OCI-LY1 (cell line): ENCODE measurements around the gene PAX3.

Experiments used
- H2AFZ ChIP-seq: fragments of 200-600 bp; sonication (generic), shearing (Covaris generic); 2 replicates; pipeline ENCODE4 v1.6.0; 2014; ENCODE audit warnings: antibody characterized with exemption, mild to moderate bottlenecking, low read length
- H3F3A ChIP-seq: fragments of 200-600 bp; sonication (generic), shearing (Covaris generic); 2 replicates; pipeline ENCODE4 v1.6.0; 2014; ENCODE audit warnings: mild to moderate bottlenecking, antibody characterized with exemption, low read length, moderate library complexity; ENCODE audit not compliant: insufficient read depth
- H3K27ac ChIP-seq: fragments of 200-600 bp; sonication (generic); 2 replicates; pipeline ENCODE4 v1.5.1; 2014; ENCODE audit warnings: low read length, mixed run types, mild to moderate bottlenecking, low read depth; ENCODE audit not compliant: poor library complexity, severe bottlenecking
- H3K27me3 ChIP-seq: fragments of 200-600 bp; sonication (generic); 2 replicates; pipeline ENCODE4 v1.6.0; 2014; ENCODE audit warnings: antibody characterized with exemption, mild to moderate bottlenecking, low read length, moderate library complexity; ENCODE audit not compliant: insufficient read depth
- H3K36me3 ChIP-seq: fragments of 200-600 bp; sonication (generic); 2 replicates; pipeline ENCODE4 v1.6.1; 2014; ENCODE audit warnings: mild to moderate bottlenecking, antibody characterized with exemption, low read length, moderate library complexity, mixed read lengths; ENCODE audit not compliant: insufficient read depth
- H3K4me1 ChIP-seq: fragments of 200-600 bp; sonication (generic); 2 replicates; pipeline ENCODE4 v1.5.1; 2014; ENCODE audit warnings: mild to moderate bottlenecking, low read length, moderate library complexity; ENCODE audit not compliant: insufficient read depth, severe bottlenecking
- H3K4me2 ChIP-seq: fragments of 200-600 bp; sonication (generic), shearing (Covaris generic); 2 replicates; pipeline ENCODE4 v1.6.1; 2014; ENCODE audit warnings: low read length
- H3K4me3 ChIP-seq: fragments of 200-600 bp; sonication (generic); 2 replicates; pipeline ENCODE4 v1.5.1; 2014; ENCODE audit warnings: low read length, low read depth, mild to moderate bottlenecking, mixed read lengths; ENCODE audit not compliant: poor library complexity, severe bottlenecking
- H3K79me2 ChIP-seq: fragments of 200-600 bp; shearing (Covaris generic); 2 replicates; pipeline ENCODE4 v1.6.1; 2016; ENCODE audit warnings: mixed run types, low read length, mixed read lengths; ENCODE audit not compliant: insufficient read depth
- H3K9ac ChIP-seq: fragments of 200-600 bp; sonication (generic), shearing (Covaris generic); 2 replicates; pipeline ENCODE4 v1.6.1; 2014; ENCODE audit warnings: mild to moderate bottlenecking, low read length, mixed read lengths
- H3K9me2 ChIP-seq: fragments of 200-600 bp; sonication (generic), shearing (Covaris generic); 2 replicates; pipeline ENCODE4 v1.6.1; 2014; ENCODE audit warnings: low read depth, mild to moderate bottlenecking, low read length, mixed read lengths
- H3K9me3 ChIP-seq: fragments of 200-600 bp; shearing (Covaris generic); 2 replicates; pipeline ENCODE4 v1.6.1; 2014; ENCODE audit warnings: low read length, mixed read lengths
- H4K20me1 ChIP-seq: fragments of 200-600 bp; sonication (generic), shearing (Covaris generic); 2 replicates; pipeline ENCODE4 v1.6.0; 2016; ENCODE audit warnings: mild to moderate bottlenecking, low read length; ENCODE audit not compliant: insufficient read depth
- CTCF ChIP-seq: fragments of 200-600 bp; sonication (generic), shearing (Covaris generic); IDR thresholded peaks from 2 replicates; pipeline ENCODE4 v1.5.1; 2017; ENCODE audit warnings: mild to moderate bottlenecking, antibody characterized with exemption, low read length, moderate library complexity, mixed read lengths
- EZH2 ChIP-seq: fragments of 200-600 bp; sonication (generic), shearing (Covaris generic); IDR thresholded peaks from 2 replicates; pipeline ENCODE4 v1.8.0; 2017; ENCODE audit warnings: borderline replicate concordance, mixed run types, mild to moderate bottlenecking, antibody characterized with exemption, low read length, moderate library complexity, mixed read lengths

PAX3 gene

GRCh38 chr2:222261504-222261903 lies 37.3 kb downstream of the PAX3 start:
- H4K20me1 ChIP-seq, result no peaks in the 10 kb centered on the region
- H3K9me2 ChIP-seq, result no peaks in the 10 kb centered on the region
- H3K79me2 ChIP-seq, result no peaks in the 10 kb centered on the region
- 0 out of 2 replicates have a peak, but pooled peaks cover 5% of the 10 kb centered on the region for H3K27me3 ChIP-seq
- TF ChIP-seq CTCF (no peak), EZH2 (no peak)
- H2AFZ ChIP-seq, result no peak overlapping the region
- H3K4me2 ChIP-seq, result no peak overlapping the region
- H3F3A ChIP-seq, result no peaks in the 10 kb centered on the region
- H3K9me3 ChIP-seq, result no peaks in the 10 kb centered on the region
- H3K4me3 ChIP-seq, result no peak overlapping the region
- H3K27ac ChIP-seq, result no peak overlapping the region
- no peaks in the 10 kb centered on the region for H3K36me3 ChIP-seq
- H3K4me1 ChIP-seq, result no peaks in the 10 kb centered on the region
- no peak overlapping the region for H3K9ac ChIP-seq

GRCh38 chr2:222257645-222258044 lies 41.2 kb downstream of the PAX3 start:
- TF ChIP-seq CTCF (no peak), EZH2 (no peak)
- H3K27me3 ChIP-seq, result 0 out of 2 replicates have a peak, but pooled peaks cover 5% of the 10 kb centered on the region

GRCh38 chr2:222256250-222256649 lies 42.5 kb downstream of the PAX3 start:
- Histone ChIP-seq H3K9me2 (no peaks in the 10 kb centered on the region), H3K4me2 (no peak overlapping the region), H3K9ac (no peak overlapping the region), H4K20me1 (no peaks in the 10 kb centered on the region), H3F3A (no peaks in the 10 kb centered on the region), H3K27me3 (0 out of 2 replicates have a peak, but pooled peaks cover 5% of the 10 kb centered on the region), H3K4me1 (no peaks in the 10 kb centered on the region), H3K27ac (no peak overlapping the region), H3K4me3 (no peak overlapping the region), H2AFZ (no peak overlapping the region), H3K9me3 (no peaks in the 10 kb centered on the region), H3K79me2 (no peaks in the 10 kb centered on the region), H3K36me3 (no peaks in the 10 kb centered on the region)
- no peak for TF ChIP-seq CTCF
- no peak for TF ChIP-seq EZH2

More at GRCh38 chr2:222257645-222258044, 41.2 kb downstream of the PAX3 start:
- Histone ChIP-seq H2AFZ (no peak overlapping the region), H3K27ac (no peak overlapping the region), H4K20me1 (no peaks in the 10 kb centered on the region), H3K4me1 (no peaks in the 10 kb centered on the region), H3K9ac (no peak overlapping the region), H3K4me2 (no peak overlapping the region), H3K9me3 (no peaks in the 10 kb centered on the region), H3K4me3 (no peak overlapping the region), H3K9me2 (no peaks in the 10 kb centered on the region), H3F3A (no peaks in the 10 kb centered on the region), H3K36me3 (no peaks in the 10 kb centered on the region), H3K79me2 (no peaks in the 10 kb centered on the region)
